Epithelial cell of alveolus of lung (primary cell): ENCODE results near the gene TMEM176B. TPM values are rescaled to one million over a fixed set of nuclear protein-coding genes. Genes with fewer than 3 reads are reported as not detected.

Experiments used
- total RNA-seq: library from RNA; depleted of rRNA; stranded (reverse); fragments of >200 nt; gene quantifications from 2 replicates; pipeline ENCODE4 v1.2.1, GENCODE V29; 2015

The TMEM176B gene
- 14.3 TPM in 1 of 2 replicates, not detected in the other for total RNA-seq

DNA sequence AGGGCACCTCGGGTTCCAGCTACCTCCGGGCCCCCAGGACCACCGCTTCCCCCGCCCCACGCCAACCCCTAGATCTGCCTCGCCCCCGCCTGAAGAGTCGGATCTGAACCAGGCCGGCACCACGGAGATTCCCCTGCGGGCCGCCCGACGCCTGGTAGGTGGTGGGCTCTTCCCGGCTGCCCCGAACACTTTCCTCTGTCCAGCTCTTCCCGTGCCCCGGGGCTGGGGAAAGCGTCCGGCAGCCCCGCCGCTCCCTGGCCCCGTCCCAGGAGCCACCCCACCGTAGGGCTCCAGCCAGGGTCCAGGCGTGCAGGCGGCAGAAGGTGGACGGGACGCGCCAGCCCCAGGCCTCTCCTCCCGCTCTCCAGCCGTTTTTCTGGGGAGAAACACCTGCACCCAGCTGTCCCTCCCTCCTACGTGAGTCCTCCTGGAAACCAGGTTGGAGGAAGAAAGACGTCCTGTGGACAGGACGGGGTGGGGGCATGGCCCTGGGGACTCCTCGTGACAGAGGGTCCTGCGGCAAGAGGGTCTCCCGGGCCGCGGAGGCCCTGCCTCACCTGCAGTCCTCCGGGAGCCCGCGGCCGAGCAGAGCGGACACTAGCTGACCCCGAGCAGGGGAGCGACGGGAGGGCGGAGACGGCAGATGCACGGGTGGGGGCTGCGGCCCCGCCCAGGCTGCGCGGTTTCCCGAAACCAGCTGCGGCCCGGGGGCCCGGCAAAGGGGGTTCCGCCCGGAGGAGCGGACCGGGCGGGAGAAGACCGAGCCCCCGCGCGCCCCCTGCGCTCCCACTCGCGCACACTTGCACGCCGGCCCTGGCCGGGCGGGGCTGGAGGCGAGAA lies at the start of gene TMEM176B:
Gene TMEM176B (minus strand): TSS at position 624 of the 840 bp plus-strand sequence. CDS start 3,795 bp downstream, outside the sequence.

DNA sequence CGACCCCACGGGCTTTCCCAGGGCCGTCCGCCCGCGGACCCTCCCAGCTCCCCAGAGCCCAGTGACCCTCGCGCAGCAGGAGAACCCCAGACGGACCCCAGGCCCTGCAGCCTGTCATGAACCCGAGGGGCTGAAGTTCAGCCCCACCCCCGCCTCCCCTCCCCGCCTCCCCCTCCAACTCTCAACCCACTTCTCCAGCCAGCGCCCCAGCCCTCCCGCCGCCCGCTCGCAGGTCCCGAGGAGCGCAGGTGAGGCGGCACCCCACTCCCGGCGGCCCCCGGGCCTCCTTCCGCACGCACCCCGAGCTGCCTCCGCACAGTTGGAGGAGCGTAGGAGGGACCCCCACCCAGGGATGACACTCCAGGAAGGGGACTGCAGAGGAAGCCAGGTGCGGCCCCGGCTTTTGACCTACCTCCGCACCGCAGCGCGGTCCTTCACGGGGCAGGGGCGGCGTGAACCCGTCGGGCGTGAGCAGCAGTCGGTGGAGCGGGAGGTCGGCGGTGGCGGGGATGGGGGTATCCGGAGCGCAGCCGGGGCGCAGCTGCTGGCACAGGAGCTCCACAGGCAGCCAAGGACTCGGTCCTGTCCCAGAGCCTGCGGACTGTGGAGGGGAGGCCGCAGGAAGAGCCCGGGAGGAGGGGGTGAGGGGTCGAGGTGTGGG lies 547 bp upstream of the TMEM176B start, which contains the start of gene TMEM176A:
Gene TMEM176A (plus strand): TSS at position 189 of the 661 bp plus-strand sequence. CDS start 782 bp downstream, outside the sequence.

Other genes with a start within 250 kb of the TMEM176B start
- gene GIMAP4, start 233.0 kb downstream of the TMEM176B start, total RNA-seq: 1.4 TPM in 1 of 2 replicates, not detected in the other
- 0.39 and 1.0 TPM in 2 replicates for gene GIMAP6, start 168.0 kb downstream of the TMEM176B start, total RNA-seq
- 1.0 and 2.1 TPM in 2 replicates for gene GIMAP2, start 114.7 kb downstream of the TMEM176B start, total RNA-seq
- under 0.01 TPM in 1 of 2 replicates, not detected in the other for gene GIMAP1, start 83.8 kb downstream of the TMEM176B start, total RNA-seq
- 0.13 TPM in 1 of 2 replicates, not detected in the other for gene GIMAP5, start 62.9 kb downstream of the TMEM176B start, total RNA-seq
- gene TMEM176A, start 405 bp upstream of the TMEM176B start, total RNA-seq: 19.9 TPM in 1 of 2 replicates, not detected in the other
- gene AOC1, start 52.2 kb upstream of the TMEM176B start, total RNA-seq: not detected in 2 replicates
- gene KCNH2, start 178.0 kb upstream of the TMEM176B start, total RNA-seq: under 0.01 and 0.16 TPM in 2 replicates
- 1.4 and 4.5 TPM in 2 replicates for gene NOS3, start 190.7 kb upstream of the TMEM176B start, total RNA-seq
- gene ATG9B, start 224.1 kb upstream of the TMEM176B start, total RNA-seq: 0.13 and 0.64 TPM in 2 replicates
- gene ABCB8, start 228.1 kb upstream of the TMEM176B start, total RNA-seq: 17.0 and 45.3 TPM in 2 replicates
- 0.13 and 0.96 TPM in 2 replicates for gene ASIC3, start 248.2 kb upstream of the TMEM176B start, total RNA-seq